Mesothelial cell of epicardium (in vitro differentiated cells): ENCODE measurements around the gene FOXJ2. TPM values are rescaled to one million over a fixed set of nuclear protein-coding genes. Genes with fewer than 3 reads are reported as not detected.
"Not testable (repeated sequence)": the region's sequence is repeated elsewhere in the genome, so short reads cannot be mapped to it uniquely, and the experiment has no call there.

ENCODE experiments used
- DNase-seq, 2 experiments: peaks; one replicate each; pipeline ENCODE4 v3.0.0; 2021; ENCODE audit warnings: low spot score in 2 of 2; ENCODE audit not compliant: unreplicated experiment in 2 of 2
- H3K27ac Mint-ChIP-seq: 2 replicates; pipeline ENCODE4 v1.8.0; 2021; ENCODE audit warnings: mixed read lengths
- H3K27me3 Mint-ChIP-seq: 2 replicates; pipeline ENCODE4 v1.8.0; 2021; ENCODE audit warnings: low read depth, mixed read lengths
- H3K36me3 Mint-ChIP-seq: 2 replicates; pipeline ENCODE4 v1.8.0; 2021; ENCODE audit warnings: mixed read lengths
- H3K4me1 Mint-ChIP-seq: 2 replicates; pipeline ENCODE4 v1.8.0; 2021; ENCODE audit warnings: mixed read lengths
- H3K4me3 Mint-ChIP-seq: 2 replicates; pipeline ENCODE4 v1.8.0; 2021; ENCODE audit warnings: mild to moderate bottlenecking, moderate library complexity, mixed read lengths
- H3K9me3 Mint-ChIP-seq: 2 replicates; pipeline ENCODE4 v1.8.0; 2021; ENCODE audit warnings: mixed read lengths
- total RNA-seq: library from RNA; stranded (reverse); gene quantifications from 3 replicates; pipeline ENCODE4 v1.2.1, GENCODE V29; 2021
- TF ChIP-seq, protein P1 (sequence below): fragments of 200-600 bp; sonication (generic); IDR thresholded peaks from one replicate; pipeline ENCODE4 v1.5.0; 2021; ENCODE audit warnings: antibody characterized with exemption; ENCODE audit not compliant: unreplicated experiment

The FOXJ2 gene
- total RNA-seq, 1 donor from 2014 or later: 16.1 TPM

DNA sequence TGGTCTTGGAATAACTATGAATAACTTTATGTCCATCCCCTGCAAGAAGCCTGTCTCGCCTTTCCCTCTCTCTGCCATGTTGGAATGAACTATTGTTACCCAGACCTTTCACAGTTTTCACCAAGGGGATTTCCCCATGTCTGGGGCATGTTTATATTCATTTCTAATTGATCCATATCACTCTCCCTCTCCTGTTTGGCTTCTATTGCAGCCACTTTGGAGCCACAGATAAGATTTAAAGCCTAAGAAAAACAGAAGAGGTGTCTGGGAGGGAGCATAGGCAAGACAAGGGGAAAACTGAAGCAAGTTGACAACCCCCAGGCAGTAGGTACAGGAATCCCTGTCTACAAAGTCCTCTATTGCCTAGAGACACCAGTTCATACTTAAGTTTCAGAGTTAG is 41.0 kb upstream of the FOXJ2 start:
- no peaks in the 10 kb centered on the region for H3K27me3 Mint-ChIP-seq
- peaks cover 23% of the 10 kb centered on the region for H3K4me1 Mint-ChIP-seq
- no peak overlapping the region for H3K4me3 Mint-ChIP-seq
- TF ChIP-seq, protein P1, sequence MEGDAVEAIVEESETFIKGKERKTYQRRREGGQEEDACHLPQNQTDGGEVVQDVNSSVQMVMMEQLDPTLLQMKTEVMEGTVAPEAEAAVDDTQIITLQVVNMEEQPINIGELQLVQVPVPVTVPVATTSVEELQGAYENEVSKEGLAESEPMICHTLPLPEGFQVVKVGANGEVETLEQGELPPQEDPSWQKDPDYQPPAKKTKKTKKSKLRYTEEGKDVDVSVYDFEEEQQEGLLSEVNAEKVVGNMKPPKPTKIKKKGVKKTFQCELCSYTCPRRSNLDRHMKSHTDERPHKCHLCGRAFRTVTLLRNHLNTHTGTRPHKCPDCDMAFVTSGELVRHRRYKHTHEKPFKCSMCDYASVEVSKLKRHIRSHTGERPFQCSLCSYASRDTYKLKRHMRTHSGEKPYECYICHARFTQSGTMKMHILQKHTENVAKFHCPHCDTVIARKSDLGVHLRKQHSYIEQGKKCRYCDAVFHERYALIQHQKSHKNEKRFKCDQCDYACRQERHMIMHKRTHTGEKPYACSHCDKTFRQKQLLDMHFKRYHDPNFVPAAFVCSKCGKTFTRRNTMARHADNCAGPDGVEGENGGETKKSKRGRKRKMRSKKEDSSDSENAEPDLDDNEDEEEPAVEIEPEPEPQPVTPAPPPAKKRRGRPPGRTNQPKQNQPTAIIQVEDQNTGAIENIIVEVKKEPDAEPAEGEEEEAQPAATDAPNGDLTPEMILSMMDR: no peak
- peak overlapping the region; percentile 59 for H3K27ac Mint-ChIP-seq
- H3K36me3 Mint-ChIP-seq: no peaks in the 10 kb centered on the region
- DNase-seq: no peak
- H3K9me3 Mint-ChIP-seq: peaks cover 4% of the 10 kb centered on the region

DNA sequence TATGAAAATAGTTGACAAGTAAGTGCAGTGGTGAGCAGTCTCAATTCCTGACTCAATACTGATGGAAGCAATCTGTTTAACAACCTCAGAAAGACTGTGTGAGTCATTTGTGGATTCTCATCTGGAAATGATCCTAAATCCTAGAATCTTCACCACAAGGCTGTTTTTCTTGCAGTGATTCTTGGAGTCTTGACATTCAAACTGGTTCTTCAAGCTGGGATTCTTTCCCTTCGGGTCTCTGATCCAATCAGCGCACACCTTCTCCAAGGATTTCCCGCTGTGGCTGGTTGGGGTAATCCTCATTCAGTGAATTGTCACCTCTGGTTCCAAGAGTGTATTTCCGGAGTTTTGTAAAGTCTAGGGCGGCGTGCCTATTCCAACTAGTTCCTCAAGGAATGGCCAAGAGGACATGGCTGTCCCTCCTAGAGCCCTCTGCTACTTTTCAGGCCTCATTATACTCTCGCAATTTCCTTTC is 37.7 kb upstream of the FOXJ2 start:
- Mint-ChIP-seq H3K27ac (peak overlapping the region; percentile 51), H3K27me3 (no peaks in the 10 kb centered on the region), H3K9me3 (peaks cover 18% of the 10 kb centered on the region), H3K4me1 (peaks cover 22% of the 10 kb centered on the region), H3K36me3 (peaks cover 4% of the 10 kb centered on the region), H3K4me3 (no peak overlapping the region)
- TF ChIP-seq, protein P1: no peak
- DNase-seq: no peak

GRCh38 chr12:7995266-7995963 is 37.1 kb upstream of the FOXJ2 start:
- peak in 1 of 2 experiments; percentile 62 for DNase-seq
- Mint-ChIP-seq H3K27ac (no peak overlapping the region), H3K36me3 (peaks cover 4% of the 10 kb centered on the region), H3K27me3 (no peaks in the 10 kb centered on the region), H3K4me3 (no peak overlapping the region), H3K4me1 (peaks cover 16% of the 10 kb centered on the region), H3K9me3 (peaks cover 18% of the 10 kb centered on the region)
- TF ChIP-seq, protein P1: peak; percentile 86

- H3K27me3 Mint-ChIP-seq, H3K4me3 Mint-ChIP-seq, H3K27ac Mint-ChIP-seq, H3K36me3 Mint-ChIP-seq, DNase-seq, H3K4me1 Mint-ChIP-seq: not testable (repeated sequence)
- peaks cover 22% of the 10 kb centered on the region for H3K9me3 Mint-ChIP-seq
Observed at GRCh38 chr12:8000827-8001226, 31.7 kb upstream of the FOXJ2 start.

- H3K27me3 Mint-ChIP-seq, H3K27ac Mint-ChIP-seq, H3K36me3 Mint-ChIP-seq, H3K4me1 Mint-ChIP-seq, H3K4me3 Mint-ChIP-seq, DNase-seq: not testable (repeated sequence)
- H3K9me3 Mint-ChIP-seq: peaks cover 19% of the 10 kb centered on the region
Observed at GRCh38 chr12:8001496-8001895, 31.0 kb upstream of the FOXJ2 start.

DNA sequence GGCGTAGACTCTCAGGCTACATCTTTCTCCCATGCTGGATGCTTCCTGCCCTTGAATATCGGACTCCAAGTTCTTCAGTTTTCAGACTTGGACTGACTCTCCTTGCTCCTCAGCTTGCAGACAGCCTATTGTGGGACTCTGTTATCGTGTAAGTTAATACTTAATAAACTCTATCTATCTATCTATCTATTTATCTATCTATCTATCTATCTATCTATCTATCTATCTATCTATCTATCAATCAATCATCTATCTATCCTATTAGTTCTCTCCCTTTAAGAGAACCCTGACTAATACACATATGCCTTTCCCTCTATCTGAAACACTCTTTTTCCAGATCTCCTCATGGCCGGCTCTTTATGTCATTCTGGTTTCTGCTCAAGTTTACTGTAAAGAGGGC is 27.6 kb upstream of the FOXJ2 start:
- not testable (repeated sequence) for H3K36me3 Mint-ChIP-seq, H3K27me3 Mint-ChIP-seq, H3K9me3 Mint-ChIP-seq, H3K27ac Mint-ChIP-seq, H3K4me3 Mint-ChIP-seq, DNase-seq, H3K4me1 Mint-ChIP-seq

- TF ChIP-seq, protein P1: no peak
- no peak for DNase-seq
- Mint-ChIP-seq H3K36me3 (no peaks in the 10 kb centered on the region), H3K27ac (peak overlapping the region; percentile 61), H3K27me3 (peaks cover 17% of the 10 kb centered on the region), H3K4me3 (no peak overlapping the region), H3K4me1 (peaks cover 4% of the 10 kb centered on the region), H3K9me3 (no peaks in the 10 kb centered on the region)
Observed at GRCh38 chr12:8011331-8011730, 21.2 kb upstream of the FOXJ2 start.
